NCI-H510A treated with DMSO at 0.1 percent for 48 hours (cell line): ENCODE data around the gene TMEM35B.

Experiments
- DNase-seq: peaks from one replicate; lab custom pipeline; 2025; lab: John Stamatoyannopoulos, UW

The TMEM35B gene

DNA sequence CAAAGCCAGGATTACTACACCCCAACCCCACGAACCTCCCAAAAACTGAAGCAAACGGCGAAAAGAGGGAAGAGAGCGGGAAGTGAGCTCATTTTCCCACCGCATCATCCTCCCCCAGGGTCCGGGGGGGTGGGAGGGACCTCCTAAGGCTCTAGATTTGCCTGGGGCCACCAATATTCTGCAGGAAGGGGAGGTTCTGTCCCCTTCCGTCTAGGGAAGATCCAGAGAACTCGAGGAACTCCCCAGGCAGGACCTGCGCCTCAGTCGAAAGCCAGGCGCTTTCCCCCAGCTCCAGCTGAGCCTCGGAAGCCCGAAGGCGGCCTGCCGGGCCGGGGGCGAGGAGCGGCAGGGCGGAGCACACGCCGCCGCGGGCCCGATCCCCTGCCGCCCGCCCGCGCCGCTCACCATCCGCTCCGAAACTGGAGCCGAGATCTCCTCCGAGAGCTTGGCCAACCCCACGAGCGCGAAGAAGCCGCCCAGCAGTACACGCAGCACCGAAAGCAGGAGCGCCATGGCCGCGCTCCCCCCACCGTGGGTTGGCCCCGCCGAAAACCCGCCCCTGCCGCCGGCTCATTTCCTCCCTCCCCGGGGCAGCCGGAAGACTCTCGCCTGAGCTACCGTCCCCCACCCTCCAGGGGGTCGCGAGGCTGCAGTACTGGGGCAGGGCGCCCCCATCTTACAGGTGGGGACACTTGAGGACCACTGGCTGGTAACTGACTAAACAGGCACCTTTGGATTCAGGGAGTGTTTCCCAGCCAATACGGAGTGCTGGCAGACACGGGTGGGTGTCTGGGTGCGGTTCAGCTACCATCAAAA, at the start of gene TMEM35B:
TMEM35B (minus strand) TSS at position 555 of the 816 bp plus-strand sequence; CDS start at position 513, 42 bp downstream.
- DNase-seq: peak; percentile 90

DNA sequence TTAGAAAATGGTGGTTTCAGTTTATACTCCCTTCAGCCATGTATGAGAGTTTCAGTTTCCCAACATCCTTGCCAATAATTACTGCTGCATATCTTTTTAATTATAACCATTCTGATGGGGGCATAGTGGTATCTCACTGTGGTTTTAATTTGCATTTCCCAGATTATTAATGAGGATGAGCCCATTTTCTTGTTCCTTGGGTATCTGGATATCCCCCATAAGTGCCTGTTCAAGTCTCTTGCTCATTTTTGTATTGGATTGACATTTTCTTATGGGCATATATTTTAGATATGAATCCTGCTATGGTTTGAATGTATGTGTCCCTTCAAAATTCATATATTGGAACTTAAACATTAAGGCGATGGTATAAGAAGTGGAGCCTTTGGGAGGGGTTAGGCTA, 48.2 kb upstream of the TMEM35B start:
- DNase-seq: no peak

DNA sequence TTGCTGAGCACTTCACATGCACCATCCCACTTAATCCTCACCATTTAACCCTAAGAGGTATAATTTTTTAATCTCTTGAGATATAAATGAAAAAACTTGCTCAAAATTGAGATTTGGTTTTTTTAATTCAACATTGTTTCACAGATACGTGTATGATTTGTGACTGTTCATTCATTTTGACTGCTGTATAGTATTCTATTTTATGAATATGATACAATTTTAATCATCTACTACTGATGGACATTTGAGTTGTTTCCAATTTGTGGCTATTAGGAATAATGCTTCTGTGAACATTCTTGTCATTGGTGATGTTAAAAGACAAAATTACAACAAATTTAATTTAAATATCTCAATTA, 47.2 kb upstream of the TMEM35B start:
- no peak for DNase-seq

DNA sequence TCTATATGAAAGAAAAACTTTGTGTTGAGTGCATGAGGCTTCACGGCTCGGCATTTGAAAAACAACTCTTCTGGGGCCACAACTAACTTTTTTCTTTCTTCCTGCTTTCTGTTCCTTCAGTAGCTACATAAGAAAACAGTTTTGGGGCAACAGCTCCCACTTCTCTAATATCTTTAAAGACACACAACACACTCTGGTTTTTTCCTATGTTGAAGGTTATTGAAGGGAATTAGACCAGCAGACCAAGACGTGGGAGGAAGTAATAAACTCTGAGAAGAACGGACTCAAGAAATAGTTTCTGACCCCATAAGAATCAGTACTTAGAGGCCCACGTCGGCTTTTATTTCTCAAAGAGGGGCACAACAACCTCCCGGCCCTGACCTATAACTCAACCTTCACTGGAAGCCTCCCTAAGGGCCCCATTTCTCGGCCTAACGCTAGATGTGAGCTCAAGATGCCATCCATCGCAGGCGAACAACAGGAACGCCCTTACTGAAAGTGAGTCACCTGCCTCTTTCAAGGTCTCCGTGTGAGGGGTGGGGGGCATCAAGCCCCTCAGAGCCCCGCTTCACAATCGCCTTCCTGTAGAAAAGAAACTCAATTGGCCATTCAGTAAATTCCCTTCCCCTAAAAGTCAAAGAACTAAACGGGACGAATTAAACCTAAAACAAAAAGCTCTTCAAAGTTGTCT, 45.8 kb upstream of the TMEM35B start:
- DNase-seq: peak; percentile 94

DNA sequence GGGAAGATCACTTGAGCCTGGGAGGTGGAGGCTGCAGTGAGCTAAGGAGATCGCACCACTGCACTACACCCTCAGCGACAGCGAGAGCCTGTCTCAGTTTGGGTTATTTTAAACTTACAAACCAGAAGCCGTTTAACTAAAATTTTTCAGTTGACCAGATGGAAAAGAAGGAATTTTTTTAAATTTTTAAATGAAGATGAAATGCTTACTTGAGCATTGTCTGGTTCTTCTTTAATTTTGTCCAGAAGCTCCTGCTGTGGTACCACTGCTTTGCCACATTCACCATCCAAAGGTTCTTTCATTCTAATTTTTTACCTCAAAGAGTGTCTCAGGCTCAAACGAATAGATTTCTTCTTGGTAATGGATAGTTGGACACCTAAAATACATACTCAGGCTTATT, 45.2 kb upstream of the TMEM35B start:
- no peak for DNase-seq

DNA sequence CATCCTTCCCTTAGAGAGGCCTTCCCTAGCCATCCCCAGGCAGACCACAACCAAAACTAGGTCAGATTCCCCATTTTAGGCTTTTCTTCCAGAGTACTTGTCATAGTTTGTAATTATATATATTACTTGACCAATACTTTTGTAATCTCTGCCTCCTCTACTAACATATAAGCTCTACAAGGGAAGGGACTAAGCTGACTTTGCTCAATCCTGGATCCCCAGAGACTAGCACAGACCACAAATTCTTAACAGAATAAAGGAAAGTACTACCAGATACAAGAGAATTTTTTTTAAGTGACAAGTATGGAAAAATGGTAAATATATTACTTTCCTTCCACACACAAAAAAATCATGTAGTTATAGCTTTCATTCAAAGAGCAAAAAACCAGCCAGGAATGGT, 44.6 kb upstream of the TMEM35B start:
- no peak for DNase-seq

DNA sequence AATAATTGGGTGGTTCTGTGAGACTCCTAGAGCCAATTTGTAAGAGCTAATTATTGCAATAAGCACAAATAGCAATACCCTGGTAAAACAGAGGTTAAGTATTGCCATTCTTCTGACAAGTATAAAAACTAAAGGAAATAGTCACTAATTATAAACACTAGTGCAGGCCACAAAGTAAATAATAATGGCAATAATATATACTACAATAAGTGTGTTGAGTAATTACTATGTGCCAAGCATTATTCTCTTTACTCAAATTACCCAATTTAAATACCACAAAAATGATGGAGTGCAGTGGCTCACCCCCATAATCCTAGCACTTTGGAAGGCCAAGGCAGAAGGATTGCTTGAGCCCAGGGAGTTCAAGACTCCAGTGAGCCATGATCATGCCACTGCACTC, 31.3 kb upstream of the TMEM35B start:
- no peak for DNase-seq

DNA sequence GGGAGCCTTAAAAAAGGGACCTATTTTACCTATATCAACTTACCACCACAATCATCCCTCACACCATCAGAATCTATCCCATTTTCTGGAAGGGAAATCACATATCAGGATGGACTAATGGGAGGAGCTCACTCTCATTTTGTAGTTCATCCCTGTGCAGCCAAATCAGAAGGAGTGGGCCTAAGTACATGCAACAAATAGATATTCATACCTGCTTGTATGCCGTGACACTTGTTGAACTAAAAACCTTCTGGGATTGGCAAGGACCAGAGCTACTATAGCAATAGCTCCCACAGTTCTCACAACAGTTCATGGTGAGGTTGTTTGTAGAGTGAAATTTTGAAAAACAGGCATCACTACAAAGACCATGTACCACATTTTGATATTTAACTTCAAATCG, 29.3 kb upstream of the TMEM35B start:
- no peak for DNase-seq

DNA sequence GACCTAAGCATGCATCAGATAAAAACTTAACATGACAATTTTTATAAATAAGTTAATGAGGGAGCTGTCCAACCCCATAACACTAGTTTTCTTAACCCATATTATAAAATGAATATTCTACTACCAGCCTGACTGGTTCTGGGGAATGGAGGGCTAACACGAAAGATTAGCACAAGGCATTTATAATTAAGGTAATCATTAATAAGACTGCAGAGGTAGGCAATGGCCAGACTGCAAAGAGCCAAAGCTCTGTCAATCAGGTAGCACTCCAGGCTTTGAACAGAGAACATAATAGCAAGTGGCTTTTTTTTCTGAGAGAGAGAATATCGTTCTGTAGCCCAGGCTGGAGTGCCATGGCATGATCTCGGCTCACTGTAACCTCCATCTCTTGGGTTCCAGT, 20.6 kb upstream of the TMEM35B start:
- no peak for DNase-seq

DNA sequence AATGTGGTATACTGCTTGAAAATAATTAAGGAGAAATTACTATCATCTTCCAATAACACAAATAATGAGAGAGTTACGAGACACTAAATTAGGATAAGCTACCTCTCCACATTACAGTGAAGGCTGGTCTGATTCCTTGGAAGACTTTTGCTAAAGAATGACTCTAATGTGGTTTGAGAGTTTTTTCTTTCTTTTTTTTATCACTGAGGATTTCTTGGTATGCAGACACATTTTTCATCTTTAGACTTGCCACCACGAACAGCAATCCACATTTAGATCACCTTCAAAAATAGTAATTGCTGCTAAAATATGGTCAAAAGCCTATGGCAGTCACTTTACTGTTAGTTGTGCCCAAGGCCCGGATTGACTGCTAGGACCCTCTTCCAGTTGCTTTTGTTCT, 16.6 kb upstream of the TMEM35B start:
- DNase-seq: no peak

DNA sequence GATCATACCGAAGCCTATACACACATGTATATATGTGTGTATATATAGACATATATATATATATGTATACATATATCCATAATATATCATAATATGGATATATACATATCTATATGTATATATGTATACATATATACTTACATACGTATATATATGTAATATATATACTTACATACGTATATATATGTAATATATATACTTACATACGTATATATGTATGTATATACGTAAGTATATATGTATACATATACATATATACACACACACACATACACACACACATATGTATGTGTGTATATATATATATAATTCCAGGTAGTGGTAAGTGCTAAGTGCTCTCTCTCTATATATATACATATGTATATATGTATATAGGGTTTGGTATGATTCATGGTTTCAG, 9.7 kb upstream of the TMEM35B start:
- DNase-seq: no peak

DNA sequence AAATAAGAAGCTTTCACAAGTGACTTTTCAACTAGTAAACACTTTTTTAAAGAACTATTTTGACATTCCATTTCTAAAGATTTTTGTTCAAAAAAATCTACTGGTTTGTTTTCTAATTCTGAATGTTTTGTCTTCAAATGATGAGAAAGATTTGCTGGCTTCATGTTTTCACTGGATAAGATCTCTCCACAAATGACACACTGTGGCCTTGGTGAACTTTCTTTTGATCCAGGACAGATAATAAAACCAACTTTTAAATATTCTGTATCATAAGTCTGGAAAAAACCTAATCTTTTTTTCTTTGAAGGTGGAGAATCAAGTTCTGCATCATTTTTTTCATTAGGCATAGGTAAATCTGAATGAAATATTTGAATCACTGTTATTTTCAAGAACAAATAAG, 3.4 kb upstream of the TMEM35B start:
- no peak for DNase-seq

DNA sequence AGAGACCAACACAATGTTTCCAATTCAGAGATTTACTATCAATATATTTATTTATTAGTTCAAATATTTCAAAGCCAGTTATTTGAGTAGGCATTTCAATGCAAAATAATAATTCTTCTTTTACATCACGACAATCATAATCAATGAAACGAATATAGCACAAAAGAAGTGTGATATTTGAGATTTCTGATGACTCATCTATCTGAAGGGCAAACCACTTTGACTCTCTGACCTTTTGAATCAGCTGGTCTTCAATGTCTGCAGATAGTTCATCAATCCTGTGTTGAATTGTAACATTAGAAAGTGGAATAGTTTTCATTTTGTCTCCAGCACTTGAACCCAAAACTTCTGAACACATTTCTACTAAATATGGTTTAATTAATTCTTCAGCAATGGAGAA, 3.0 kb upstream of the TMEM35B start:
- DNase-seq: no peak

DNA sequence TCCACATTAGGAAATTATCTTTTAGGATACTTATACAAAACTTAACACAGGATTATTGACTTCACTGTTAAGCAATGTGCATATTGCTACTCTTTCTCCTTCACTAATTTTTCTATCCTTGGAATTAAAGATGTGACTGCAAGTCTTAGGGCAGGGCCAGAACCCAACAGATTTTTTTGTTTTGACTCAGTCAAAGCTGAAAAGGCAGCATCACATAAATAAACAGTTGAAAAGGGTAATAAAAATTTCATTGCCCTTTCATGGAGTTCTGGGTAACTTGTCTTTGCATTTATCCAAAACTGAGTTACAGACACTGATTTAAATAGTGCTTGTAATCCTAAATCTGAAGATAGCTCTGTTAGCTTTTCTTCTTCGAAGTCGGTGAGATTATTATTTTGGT, 1.9 kb upstream of the TMEM35B start:
- DNase-seq: no peak

DNA sequence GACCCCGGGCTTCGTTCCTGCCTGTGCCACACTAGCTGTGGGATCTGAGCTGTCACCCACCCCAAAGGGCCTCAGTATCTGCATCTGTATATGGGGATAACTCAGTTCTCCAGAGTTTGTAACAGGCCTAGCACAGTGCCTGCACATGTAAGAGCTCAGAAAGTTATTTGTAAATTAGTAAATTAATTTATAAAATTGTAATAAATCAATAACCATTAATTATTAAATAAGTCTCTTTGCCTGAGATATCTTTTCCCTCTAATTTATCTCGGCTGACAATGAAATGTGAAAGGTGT, 410 bp upstream of the TMEM35B start:
- peak; percentile 70 for DNase-seq

DNA sequence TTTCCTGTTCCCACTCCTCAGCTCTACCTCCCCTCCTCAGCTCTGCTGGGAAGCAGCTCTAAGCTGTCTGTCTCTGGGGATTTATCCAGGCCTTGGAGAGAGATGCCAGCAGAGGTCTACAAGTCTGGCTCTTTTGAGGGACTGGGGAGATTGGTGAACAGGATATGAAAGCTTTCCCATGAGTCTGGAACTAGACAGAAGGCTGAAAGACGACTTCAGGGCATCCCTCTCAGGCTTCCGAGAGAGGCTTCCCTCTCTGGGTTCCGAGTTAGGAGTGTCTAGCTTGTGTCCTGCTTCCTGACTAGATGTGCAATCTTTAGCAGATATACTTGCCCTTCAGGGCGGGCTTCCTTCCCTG, 733 bp downstream of the TMEM35B start:
- peak; percentile 90 for DNase-seq

DNA sequence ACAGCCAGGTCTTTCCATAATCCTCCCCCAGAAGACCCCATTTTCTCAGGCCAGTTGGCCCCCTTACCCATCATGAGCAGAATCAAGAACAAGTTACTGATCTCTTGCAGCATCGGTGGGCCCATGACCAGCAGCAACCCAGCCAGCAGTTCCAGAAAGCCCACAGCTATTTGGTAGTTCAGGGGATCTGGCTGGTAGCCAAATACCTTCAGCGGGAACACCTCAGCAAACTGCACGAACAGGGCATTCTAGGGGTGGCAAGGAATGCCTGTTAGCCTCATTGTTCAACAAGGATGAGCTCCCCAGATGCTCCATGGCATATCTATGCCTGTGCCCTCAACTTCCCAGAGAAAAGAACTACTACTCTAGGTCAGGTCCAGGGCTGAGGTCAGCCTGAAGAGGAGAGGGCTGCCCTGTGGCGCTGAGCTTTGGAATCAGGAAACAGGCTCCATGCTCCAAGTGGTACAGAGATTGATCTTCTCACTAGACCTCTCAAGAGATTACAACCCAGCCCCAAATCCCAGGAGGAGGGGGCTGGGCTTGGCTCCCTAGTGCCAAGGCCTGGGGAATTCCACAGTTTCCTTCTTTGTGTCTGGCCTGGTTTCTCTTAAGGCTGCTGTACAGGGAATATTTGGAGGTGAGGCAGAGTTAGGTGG, 1.3 kb downstream of the TMEM35B start:
- no peak for DNase-seq

DNA sequence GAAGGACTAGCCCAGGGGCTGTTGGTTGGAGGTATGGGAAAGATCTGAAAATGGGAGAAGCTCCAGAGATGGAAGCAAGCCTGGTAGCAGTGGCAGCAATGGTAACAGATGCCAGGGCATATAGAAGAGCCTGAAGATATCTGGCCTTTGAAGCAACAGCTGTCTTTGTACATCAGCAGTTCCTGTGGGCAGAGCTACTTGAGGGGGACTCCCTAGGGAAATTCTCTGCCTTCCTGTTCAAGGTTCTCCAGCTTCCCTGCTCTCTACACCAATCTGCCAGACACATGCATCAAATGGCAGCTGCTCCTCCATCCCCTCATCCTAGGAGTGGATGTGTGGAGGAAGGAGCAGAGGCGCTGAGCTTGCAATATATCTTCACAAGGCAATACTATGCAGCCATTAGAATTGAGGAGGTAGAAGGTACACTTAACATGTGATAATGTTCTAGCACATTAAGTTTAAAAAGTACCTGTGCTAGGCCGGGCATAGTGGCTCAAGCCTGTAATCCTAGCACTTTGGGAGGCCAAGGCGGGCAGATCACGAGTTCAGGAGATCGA, 2.2 kb downstream of the TMEM35B start:
- no peak for DNase-seq

DNA sequence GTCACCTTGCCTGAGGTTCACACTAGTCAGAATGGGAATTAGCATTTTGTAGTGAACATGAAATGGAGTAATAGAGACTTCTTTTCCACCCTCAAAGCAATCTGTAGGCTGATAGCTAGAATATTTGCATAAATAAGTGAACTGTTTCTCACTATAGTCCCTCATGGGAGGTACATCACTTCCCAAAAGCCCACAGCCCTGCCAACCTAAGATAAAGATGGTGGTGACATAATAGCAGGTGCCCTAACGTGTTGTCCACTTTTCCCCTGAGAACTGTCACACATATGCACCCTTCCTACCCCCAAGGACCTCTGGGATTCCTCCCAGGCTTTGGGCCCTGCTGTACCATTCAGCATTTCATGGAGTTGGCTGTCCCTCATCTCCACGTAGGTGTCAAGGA, 4.4 kb downstream of the TMEM35B start:
- DNase-seq: no peak

DNA sequence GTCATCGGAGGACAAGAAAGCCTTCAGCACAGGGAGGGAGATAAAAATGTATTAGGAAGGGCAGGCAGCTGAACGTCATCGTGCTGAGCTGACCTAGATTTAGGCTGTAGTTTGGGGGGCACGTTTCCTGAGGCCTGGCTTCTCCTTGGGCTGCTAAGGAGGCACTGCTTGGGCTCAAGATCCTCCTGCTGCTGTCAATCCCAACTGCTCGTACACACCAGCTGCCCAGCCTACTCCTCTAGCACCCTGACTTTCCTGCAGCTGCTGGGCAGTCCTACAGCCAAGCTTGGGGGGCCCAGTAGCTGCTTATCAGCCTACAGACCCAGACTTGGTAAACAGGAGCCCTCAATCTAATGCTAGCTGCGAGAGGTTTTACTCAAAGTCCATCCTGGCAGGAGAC, 6.2 kb downstream of the TMEM35B start:
- no peak for DNase-seq

DNA sequence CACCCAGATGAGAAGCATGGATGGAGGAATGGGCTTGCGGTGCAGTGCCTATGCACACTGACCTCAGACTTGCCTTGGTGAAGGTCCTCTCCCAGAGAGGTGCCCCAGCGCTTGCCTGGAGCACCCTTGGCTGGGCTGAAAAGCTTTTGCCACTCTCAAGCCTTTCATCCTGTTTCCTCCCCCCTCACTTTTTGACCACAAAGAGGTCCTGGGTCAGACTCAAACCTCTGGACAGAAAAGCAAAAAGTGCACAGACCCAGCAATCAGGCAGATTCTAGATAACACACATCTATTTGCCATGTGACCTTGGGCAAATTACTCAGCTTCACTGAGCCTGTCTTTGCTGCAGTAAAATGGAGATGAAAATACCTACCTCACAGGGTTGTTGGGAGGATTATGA, 7.3 kb downstream of the TMEM35B start:
- no peak for DNase-seq

DNA sequence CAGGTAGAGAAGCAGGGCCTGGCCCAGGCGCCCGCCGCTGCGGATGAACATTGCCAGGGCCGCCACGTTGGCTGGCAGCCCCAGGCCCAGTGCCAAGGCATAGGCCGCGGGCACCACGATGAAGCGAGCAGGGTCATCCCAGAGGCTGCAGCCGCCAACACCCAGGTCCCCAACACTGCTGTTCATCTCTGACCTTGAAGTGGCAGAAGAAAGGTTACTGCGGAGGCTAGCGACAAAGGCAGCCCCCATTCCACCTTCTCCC, 8.0 kb downstream of the TMEM35B start:
- DNase-seq: no peak

DNA sequence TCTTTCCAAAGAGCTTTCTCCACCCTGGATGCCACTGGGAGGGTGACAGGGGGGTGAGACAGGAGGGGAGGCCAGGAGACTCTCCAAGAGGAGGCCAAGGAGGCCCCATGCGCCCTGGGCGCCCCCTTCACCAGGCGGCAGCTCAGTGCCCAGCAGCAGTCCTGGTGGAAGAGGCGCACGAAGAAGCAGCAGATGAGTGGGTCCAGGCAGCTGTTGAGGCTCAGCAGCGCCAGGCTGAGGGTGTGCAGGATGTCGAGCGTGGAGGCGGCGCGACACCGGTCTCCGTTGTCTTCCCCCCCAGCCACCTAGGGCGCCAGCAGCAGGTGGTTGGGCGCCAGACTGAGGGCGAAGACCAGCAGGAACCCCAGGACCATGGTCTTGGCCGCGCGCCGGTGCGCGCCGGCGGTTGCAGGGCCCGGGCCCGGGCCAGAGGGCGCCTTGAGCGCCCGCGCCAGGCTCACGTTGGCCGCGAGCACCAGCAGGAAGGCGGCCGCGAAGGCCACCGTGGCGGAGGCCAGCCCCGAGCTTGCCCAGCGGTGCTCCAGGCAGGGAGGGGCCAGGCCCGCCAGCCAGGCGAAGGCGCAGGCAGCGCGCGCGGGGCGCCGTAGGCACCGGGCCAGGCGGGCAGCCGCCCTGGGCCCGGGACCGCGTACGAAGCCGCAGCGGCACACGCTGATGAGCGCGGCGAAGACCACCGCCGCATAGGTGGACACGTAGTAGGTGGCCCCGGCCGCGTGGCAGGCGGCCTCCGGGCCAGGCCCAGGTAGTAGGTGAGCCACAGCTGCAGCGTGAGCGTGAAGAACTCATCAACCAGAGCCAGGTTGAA, 8.6 kb downstream of the TMEM35B start:
- no peak for DNase-seq
